Keratinocyte (primary cell): ENCODE data around the gene DCDC2. TPM values are rescaled to one million over a fixed set of nuclear protein-coding genes. Genes with fewer than 3 reads are reported as not detected.

ENCODE experiments used
- DNase-seq: peaks from one replicate; pipeline ENCODE4 v3.0.0-alpha.2; 2011; ENCODE audit warnings: low read depth, missing footprints, low spot score
- FAIRE-seq: peaks from 2 replicates; lab custom pipeline; 2011; peaks lifted over from hg19 to GRCh38; lab: Jason Lieb, UNC
- H2AFZ ChIP-seq: 2 replicates; pipeline ENCODE4 v1.6.0; 2012; ENCODE audit warnings: low read length, control low read depth, inconsistent platforms; ENCODE audit not compliant: control insufficient read depth
- H3K27ac ChIP-seq: 2 replicates; pipeline ENCODE4 v1.5.1; 2011; ENCODE audit warnings: low read length; ENCODE audit not compliant: control insufficient read depth, insufficient read depth
- H3K27me3 ChIP-seq: 3 replicates; pipeline ENCODE4 v1.6.0; 2011; ENCODE audit warnings: low read length; ENCODE audit not compliant: control insufficient read depth, insufficient read depth; ENCODE audit errors: extremely low read depth
- H3K36me3 ChIP-seq, 2 experiments: 2 replicates in 1 of 2; 3 replicates in 1 of 2; pipeline ENCODE4 v1.5.1; 2011; ENCODE audit warnings: low read length in 2 of 2, mild to moderate bottlenecking in 1 of 2; ENCODE audit not compliant: control insufficient read depth in 2 of 2, insufficient read depth in 2 of 2; ENCODE audit errors: extremely low read depth in 1 of 2
- H3K4me1 ChIP-seq: 3 replicates; pipeline ENCODE4 v1.5.1; 2011; ENCODE audit warnings: low read length; ENCODE audit not compliant: control insufficient read depth, insufficient read depth; ENCODE audit errors: extremely low read depth
- H3K4me2 ChIP-seq: 3 replicates; pipeline ENCODE4 v1.6.0; 2011; ENCODE audit warnings: low read depth, low read length; ENCODE audit not compliant: control insufficient read depth, insufficient read depth; ENCODE audit errors: extremely low read depth
- H3K4me3 ChIP-seq, 3 experiments: fragments of 200-600 bp in 1 of 3; sonication (generic) in 1 of 3; 2 replicates in 2 of 3; 3 replicates in 1 of 3; pipeline ENCODE4 v1.5.1; 2011 to 2016; ENCODE audit warnings: low read length in 3 of 3, mild to moderate bottlenecking in 3 of 3, control low read depth in 2 of 3, inconsistent platforms in 1 of 3, low read depth in 1 of 3, mixed read lengths in 1 of 3, mixed run types in 1 of 3, moderate library complexity in 1 of 3; ENCODE audit not compliant: control insufficient read depth in 2 of 3, insufficient read depth in 2 of 3; ENCODE audit errors: extremely low read depth in 1 of 3
- H3K79me2 ChIP-seq: 2 replicates; pipeline ENCODE4 v1.6.0; 2012; ENCODE audit warnings: low read length; ENCODE audit not compliant: control insufficient read depth, insufficient read depth
- H3K9ac ChIP-seq: 3 replicates; pipeline ENCODE4 v1.6.0; 2011; ENCODE audit warnings: low read length; ENCODE audit not compliant: control insufficient read depth, insufficient read depth; ENCODE audit errors: extremely low read depth
- H3K9me1 ChIP-seq: 3 replicates; pipeline ENCODE4 v1.6.0; 2011; ENCODE audit warnings: low read length; ENCODE audit not compliant: control insufficient read depth, insufficient read depth; ENCODE audit errors: extremely low read depth
- H3K9me3 ChIP-seq: 2 replicates; pipeline ENCODE4 v1.5.1; 2012; ENCODE audit warnings: low read depth, low read length; ENCODE audit not compliant: control insufficient read depth
- H4K20me1 ChIP-seq: 3 replicates; pipeline ENCODE4 v1.6.0; 2011; ENCODE audit warnings: low read length; ENCODE audit not compliant: control insufficient read depth, insufficient read depth; ENCODE audit errors: extremely low read depth
- EZH2 ChIP-seq: IDR thresholded peaks from one replicate; pipeline ENCODE4 v1.6.1; 2012; ENCODE audit warnings: inconsistent platforms, mild to moderate bottlenecking, low read length, moderate library complexity
- dilution Hi-C: fragments of 300-500 bp; cut with MboI; formaldehyde crosslinking; loops from one replicate; pipeline ENCODE4 v1.7.0; 2020; ENCODE audit warnings: low sequenced_read_pairs; ENCODE audit not compliant: extremely low pct_ligation_motif_present
- polyA plus RNA-seq, 5 experiments: library from polyadenylated mRNA; depleted of rRNA in 3 of 5; stranded (reverse) in 3 of 5; stranded (forward) in 1 of 5; unstranded in 1 of 5; fragments of >200 nt; gene quantifications; 1 replicate in 1 of 5; 2 replicates in 3 of 5; 3 replicates in 1 of 5; pipeline versions ENCODE4 v1.2.1 to v1.2.3, GENCODE V29; 2011 to 2012; ENCODE audit warnings: missing spikeins in 2 of 5, low read depth in 1 of 5, low replicate concordance in 1 of 5
- TF ChIP-seq, protein P1 (sequence below), 3 experiments: IDR thresholded peaks in 1 of 3; conservative IDR thresholded peaks in 1 of 3; optimal IDR thresholded peaks in 1 of 3; 2 replicates in 2 of 3; 3 replicates in 1 of 3; pipeline versions ENCODE3 to v1.5.1; 2011; ENCODE audit warnings: low read length in 3 of 3, mild to moderate bottlenecking in 3 of 3, moderate library complexity in 2 of 3, control low read depth in 1 of 3, inconsistent platforms in 1 of 3; ENCODE audit not compliant: insufficient read depth in 2 of 3; ENCODE audit errors: extremely low read depth in 1 of 3

Gene DCDC2
- polyA plus RNA-seq, 1 donor (not counting 4 experiments of a cell fraction or from before 2014, with no cell fraction given) = 0.10 TPM

DNA sequence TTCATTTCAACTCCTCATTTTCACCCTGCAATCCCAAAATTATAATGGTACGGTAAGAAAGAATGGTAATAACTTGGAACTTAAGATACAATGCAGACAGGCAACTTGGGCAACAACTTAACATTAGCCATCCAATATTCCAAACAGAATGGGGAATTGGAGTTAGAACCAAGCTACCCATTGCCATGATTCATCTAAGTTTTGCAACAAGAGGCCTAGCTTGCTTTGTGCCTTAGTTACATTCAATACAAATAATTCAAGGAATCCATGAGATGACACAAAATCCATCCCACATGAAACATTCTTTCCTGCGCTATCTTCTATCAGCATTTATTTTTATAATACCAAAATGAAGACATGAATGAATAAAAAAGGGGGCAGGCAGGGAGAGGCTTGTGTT is 28.4 kb downstream of the DCDC2 start:
- no peak overlapping the region for H3K4me2 ChIP-seq
- no peak overlapping the region for H3K9ac ChIP-seq
- dilution Hi-C loops = no loop called here
- H3K4me1 ChIP-seq = peaks cover 26% of the 10 kb centered on the region
- no peaks in the 10 kb centered on the region for H3K79me2 ChIP-seq
- no peaks in the 10 kb centered on the region for H4K20me1 ChIP-seq
- H2AFZ ChIP-seq = no peak overlapping the region
- H3K4me3 ChIP-seq = no peak overlapping the region
- no peak for FAIRE-seq
- no peaks in the 10 kb centered on the region for H3K9me3 ChIP-seq
- H3K9me1 ChIP-seq = no peaks in the 10 kb centered on the region
- no peak for DNase-seq
- TF ChIP-seq EZH2 = no peak
- TF ChIP-seq, protein P1, sequence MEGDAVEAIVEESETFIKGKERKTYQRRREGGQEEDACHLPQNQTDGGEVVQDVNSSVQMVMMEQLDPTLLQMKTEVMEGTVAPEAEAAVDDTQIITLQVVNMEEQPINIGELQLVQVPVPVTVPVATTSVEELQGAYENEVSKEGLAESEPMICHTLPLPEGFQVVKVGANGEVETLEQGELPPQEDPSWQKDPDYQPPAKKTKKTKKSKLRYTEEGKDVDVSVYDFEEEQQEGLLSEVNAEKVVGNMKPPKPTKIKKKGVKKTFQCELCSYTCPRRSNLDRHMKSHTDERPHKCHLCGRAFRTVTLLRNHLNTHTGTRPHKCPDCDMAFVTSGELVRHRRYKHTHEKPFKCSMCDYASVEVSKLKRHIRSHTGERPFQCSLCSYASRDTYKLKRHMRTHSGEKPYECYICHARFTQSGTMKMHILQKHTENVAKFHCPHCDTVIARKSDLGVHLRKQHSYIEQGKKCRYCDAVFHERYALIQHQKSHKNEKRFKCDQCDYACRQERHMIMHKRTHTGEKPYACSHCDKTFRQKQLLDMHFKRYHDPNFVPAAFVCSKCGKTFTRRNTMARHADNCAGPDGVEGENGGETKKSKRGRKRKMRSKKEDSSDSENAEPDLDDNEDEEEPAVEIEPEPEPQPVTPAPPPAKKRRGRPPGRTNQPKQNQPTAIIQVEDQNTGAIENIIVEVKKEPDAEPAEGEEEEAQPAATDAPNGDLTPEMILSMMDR (optimal IDR thresholded peaks at IDR 0.05 in 1 of 3, IDR thresholded peaks at IDR 0.05 in 1 of 3, conservative IDR thresholded peaks at IDR 0.05 in 1 of 3; ENCODE audit: extremely low read depth in 1 of 3, insufficient read depth in 2 of 3, low read length in 3 of 3) = no peak
- no peaks in the 10 kb centered on the region for H3K27me3 ChIP-seq
- H3K36me3 ChIP-seq = no peaks in the 10 kb centered on the region
- H3K27ac ChIP-seq = no peak overlapping the region

DNA sequence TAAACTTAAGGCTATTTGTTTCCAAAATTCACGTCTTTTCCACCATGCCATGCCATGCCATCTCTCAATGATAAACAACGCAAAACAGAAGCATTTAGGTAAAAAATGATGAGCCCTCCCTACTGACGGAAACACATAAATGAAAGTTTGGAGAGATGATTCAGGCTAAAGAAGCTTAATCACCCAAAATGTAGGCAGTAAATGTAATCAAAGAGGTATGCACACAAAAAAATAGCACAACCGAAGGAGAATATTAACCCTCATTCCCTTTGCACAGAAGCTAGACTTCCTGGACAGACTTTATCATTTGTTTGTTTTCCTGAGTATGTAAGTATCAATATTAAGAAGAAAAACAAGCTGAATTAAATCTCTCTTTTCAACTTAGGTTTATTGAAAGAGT is 28.8 kb downstream of the DCDC2 start:
- Histone ChIP-seq H3K27me3 (no peaks in the 10 kb centered on the region), H3K27ac (no peak overlapping the region), H3K4me3 (no peak overlapping the region), H3K36me3 (no peaks in the 10 kb centered on the region), H3K4me1 (peaks cover 27% of the 10 kb centered on the region), H4K20me1 (no peaks in the 10 kb centered on the region), H3K9ac (no peak overlapping the region), H3K4me2 (no peak overlapping the region), H2AFZ (no peak overlapping the region), H3K79me2 (no peaks in the 10 kb centered on the region), H3K9me3 (no peaks in the 10 kb centered on the region), H3K9me1 (no peaks in the 10 kb centered on the region)
- no peak for FAIRE-seq
- no peak for DNase-seq
- dilution Hi-C loops = no loop called here
- no peak for TF ChIP-seq EZH2
- TF ChIP-seq, protein P1 (optimal IDR thresholded peaks at IDR 0.05 in 1 of 3, IDR thresholded peaks at IDR 0.05 in 1 of 3, conservative IDR thresholded peaks at IDR 0.05 in 1 of 3; ENCODE audit: extremely low read depth in 1 of 3, insufficient read depth in 2 of 3, low read length in 3 of 3) = no peak
